GM12892 (cell line): ENCODE data around the gene DUSP28.

Experiments
- POLR2A ChIP-seq: IDR thresholded peaks from 2 replicates; pipeline ENCODE4 v1.6.1; 2011; ENCODE audit warnings: low read depth, low read length, control low read depth
- POLR2AphosphoS5 ChIP-seq: IDR thresholded peaks from 2 replicates; pipeline ENCODE4 v1.6.1; 2011; ENCODE audit warnings: low read depth, low read length, control low read depth
- TAF1 ChIP-seq: IDR thresholded peaks from 2 replicates; pipeline ENCODE4 v1.6.1; 2011; ENCODE audit warnings: low read depth, mild to moderate bottlenecking, control low read depth, low read length, borderline replicate concordance

DNA sequence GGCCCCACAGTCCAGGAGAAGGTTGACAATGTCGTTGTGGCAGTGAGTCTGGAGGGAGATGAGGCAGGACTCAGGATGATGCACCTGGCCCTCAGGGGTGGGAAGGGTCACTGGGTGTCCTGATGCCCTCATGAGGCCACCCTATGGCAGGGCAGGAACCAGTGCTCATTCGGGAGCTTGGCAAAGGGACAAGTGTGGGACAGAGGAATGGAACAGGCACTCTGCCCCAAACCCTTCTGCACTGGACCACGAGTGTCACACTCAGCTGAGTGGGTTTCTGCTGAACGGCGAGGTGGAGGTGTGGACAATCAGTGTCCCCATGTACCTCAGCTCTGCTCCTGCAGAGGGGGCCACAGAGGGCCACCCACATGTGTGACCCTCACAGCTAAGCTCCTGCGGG, 34.4 kb upstream of the DUSP28 start:
- TF ChIP-seq POLR2A: no peak
- no peak for TF ChIP-seq POLR2AphosphoS5
- no peak for TF ChIP-seq TAF1
